HCT116 (cell line): Measurements from ENCODE around the gene FER. TPM values are rescaled to one million over a fixed set of nuclear protein-coding genes. Genes with fewer than 3 reads are reported as not detected.

Experiments used
- ATAC-seq: fragments of 200-7000 bp; cut with Tn5 transposase; 2 replicates; pipeline ENCODE4 v1.9.1; 2020; ENCODE audit warnings: mild to moderate bottlenecking, moderate library complexity
- BruUV-seq: library from RNA; stranded (reverse); fragments of 400-500 nt; replicated peaks from 2 replicates; lab custom pipeline; 2021; lab: Mats Ljungman, UMichigan
- CTCF ChIA-PET: fragments of 300-600 bp; sonication (Branson Sonifier 250); formaldehyde crosslinking; loops from one replicate; lab custom pipeline; 2021; ENCODE audit warnings: antibody characterized with exemption; lab: Charles Lee
- POLR2A ChIA-PET: fragments of 300-600, 350-600 bp; sonication (Branson Sonifier 250); formaldehyde crosslinking; loops from one replicate; lab custom pipeline; 2021; ENCODE audit warnings: antibody characterized with exemption; lab: Charles Lee
- RAD21 ChIA-PET, 2 experiments: fragments of 300-600 bp; sonication (Branson Sonifier 250); formaldehyde crosslinking; loops; one replicate each; lab custom pipeline; 2023; ENCODE audit warnings: low total read pairs in 2 of 2; ENCODE audit not compliant: uncharacterized antibody in 2 of 2, unreplicated experiment in 2 of 2, low non-redundant PET in 1 of 2; lab: Charles Lee
- DNase-seq: peaks from one replicate; pipeline ENCODE4 v3.0.0-alpha.2; 2010; ENCODE audit warnings: low read depth, low spot score
- H2AFZ ChIP-seq: fragments of 200-600 bp; shearing (Covaris generic), sonication (generic); 2 replicates; pipeline ENCODE4 v1.6.1; 2017; ENCODE audit warnings: low read depth, mixed run types, mixed read lengths, antibody characterized with exemption, low read length; ENCODE audit not compliant: poor library complexity, severe bottlenecking
- H3K27ac ChIP-seq: 2 replicates; pipeline ENCODE4 v1.5.1; 2012; ENCODE audit warnings: low read depth, low read length
- H3K27me3 ChIP-seq: fragments of 200-600 bp; sonication (generic); 2 replicates; pipeline ENCODE4 v1.6.1; 2016; ENCODE audit warnings: mixed run types, low read length, mixed read lengths; ENCODE audit not compliant: insufficient read depth
- H3K36me3 ChIP-seq, 2 experiments: fragments of 200-500 bp in 1 of 2; fragments of 200-600 bp in 1 of 2; sonication (Bioruptor generic) in 1 of 2; sonication (generic) in 1 of 2; 2 replicates each; pipeline versions ENCODE4 v1.5.1 to v1.6.1; 2014 to 2016; ENCODE audit warnings: low read length in 2 of 2, inconsistent platforms in 1 of 2, mixed read lengths in 1 of 2, mixed run types in 1 of 2; ENCODE audit not compliant: insufficient read depth in 2 of 2, control insufficient read depth in 1 of 2
- H3K4me1 ChIP-seq, 2 experiments: fragments of 200-600 bp in 1 of 2; sonication (generic) in 1 of 2; 2 replicates each; pipeline versions ENCODE4 v1.5.1 to v1.6.1; 2012 to 2017; ENCODE audit warnings: low read length in 2 of 2, inconsistent platforms in 1 of 2, mild to moderate bottlenecking in 1 of 2, mixed read lengths in 1 of 2, mixed run types in 1 of 2, moderate library complexity in 1 of 2; ENCODE audit not compliant: insufficient read depth in 2 of 2, control insufficient read depth in 1 of 2
- H3K4me2 ChIP-seq: fragments of 200-600 bp; sonication (generic); 2 replicates; pipeline ENCODE4 v1.6.1; 2017; ENCODE audit warnings: mixed run types, low read length, mixed read lengths
- H3K4me3 ChIP-seq, 2 experiments: fragments of 200-600 bp in 1 of 2; sonication (generic) in 1 of 2; replicated peaks in 1 of 2; 2 replicates each; pipeline ENCODE4 v1.5.1; 2011 to 2016; ENCODE audit warnings: low read length in 2 of 2, control low read depth in 1 of 2, low read depth in 1 of 2, mild to moderate bottlenecking in 1 of 2, mixed read lengths in 1 of 2, mixed run types in 1 of 2
- H3K79me2 ChIP-seq: fragments of 200-600 bp; sonication (generic); 2 replicates; pipeline ENCODE4 v1.6.1; 2017; ENCODE audit warnings: mild to moderate bottlenecking, mixed run types, low read length, moderate library complexity, mixed read lengths; ENCODE audit not compliant: insufficient read depth
- H3K9ac ChIP-seq: fragments of 200-600 bp; sonication (generic); 2 replicates; pipeline ENCODE4 v1.6.1; 2016; ENCODE audit warnings: low read length, mixed read lengths
- H3K9me2 ChIP-seq: fragments of 200-600 bp; sonication (generic), shearing (Covaris generic); 2 replicates; pipeline ENCODE4 v1.6.1; 2017; ENCODE audit warnings: mixed run types, mild to moderate bottlenecking, moderate library complexity; ENCODE audit not compliant: insufficient read depth
- H3K9me3 ChIP-seq, 2 experiments: fragments of 200-500 bp in 1 of 2; fragments of 200-600 bp in 1 of 2; sonication (Bioruptor generic) in 1 of 2; sonication (generic) in 1 of 2; 2 replicates each; pipeline ENCODE4 v1.6.1; 2014 to 2017; ENCODE audit warnings: low read length in 2 of 2, mixed read lengths in 2 of 2, inconsistent platforms in 1 of 2, low read depth in 1 of 2, mild to moderate bottlenecking in 1 of 2, mixed run types in 1 of 2, moderate library complexity in 1 of 2; ENCODE audit not compliant: control insufficient read depth in 1 of 2, insufficient read depth in 1 of 2
- H4K20me1 ChIP-seq: fragments of 200-600 bp; sonication (generic), shearing (Covaris generic); 2 replicates; pipeline ENCODE4 v1.6.1; 2017; ENCODE audit warnings: mixed run types, mild to moderate bottlenecking, moderate library complexity; ENCODE audit not compliant: insufficient read depth
- CBX3 ChIP-seq: IDR thresholded peaks from 2 replicates; pipeline ENCODE4 v1.6.1; 2012; ENCODE audit warnings: low read depth
- CEBPB ChIP-seq: IDR thresholded peaks from 2 replicates; pipeline ENCODE4 v1.6.1; 2012; ENCODE audit warnings: low read depth
- ELF1 ChIP-seq: IDR thresholded peaks from 2 replicates; pipeline ENCODE4 v1.6.1; 2012; ENCODE audit warnings: low read depth, borderline replicate concordance
- FOSL1 ChIP-seq: IDR thresholded peaks from 2 replicates; pipeline ENCODE4 v1.6.1; 2012; ENCODE audit warnings: low read depth
- JUND ChIP-seq: IDR thresholded peaks from 2 replicates; pipeline ENCODE4 v1.6.1; 2012
- POLR2AphosphoS5 ChIP-seq: IDR thresholded peaks from 2 replicates; pipeline ENCODE4 v1.6.1; 2011; ENCODE audit warnings: mild to moderate bottlenecking, low read depth, low read length, moderate library complexity
- SIN3A ChIP-seq: IDR thresholded peaks from 2 replicates; pipeline ENCODE4 v1.6.1; 2012; ENCODE audit warnings: low read depth
- SP1 ChIP-seq: IDR thresholded peaks from 2 replicates; pipeline ENCODE4 v1.6.1; 2012; ENCODE audit warnings: low read depth
- SRF ChIP-seq: IDR thresholded peaks from 2 replicates; pipeline ENCODE4 v1.6.1; 2012; ENCODE audit warnings: low read depth
- TCF7L2 ChIP-seq: IDR thresholded peaks from 2 replicates; pipeline ENCODE4 v1.7.0; 2011; ENCODE audit warnings: borderline replicate concordance, inconsistent platforms; ENCODE audit not compliant: insufficient read depth, insufficient read length; ENCODE audit errors: extremely low read depth
- ZNF274 ChIP-seq: fragments of 200-500 bp; sonication (Bioruptor generic); IDR thresholded peaks from 2 replicates; pipeline ENCODE4 v1.6.1; 2014; ENCODE audit warnings: mild to moderate bottlenecking, low read depth, low read length, inconsistent platforms
- intact Hi-C: fragments of 100-400 bp; cut with micrococcal nuclease; formaldehyde crosslinking; loops from 2 replicates; pipeline ENCODE4 v1.10.0; 2022
- total RNA-seq: library from RNA; stranded (reverse); gene quantifications from one replicate; pipeline ENCODE4 v1.2.1, GENCODE V29; 2021; ENCODE audit not compliant: unreplicated experiment
- TF ChIP-seq, protein P1 (sequence below): IDR thresholded peaks from 2 replicates; pipeline ENCODE4 v1.6.1; 2012
- TF ChIP-seq, protein P2 (sequence below): IDR thresholded peaks from 2 replicates; pipeline ENCODE4 v1.6.1; 2012
- TF ChIP-seq, protein P3 (sequence below), 3 experiments: fragments of 200-600 bp in 1 of 3; sonication (generic) in 1 of 3; IDR thresholded peaks in 2 of 3; conservative IDR thresholded peaks in 1 of 3; 2 replicates each; pipeline ENCODE4 v1.5.1; 2012 to 2017; ENCODE audit warnings: low read depth in 2 of 3, low read length in 2 of 3, antibody characterized with exemption in 1 of 3, borderline replicate concordance in 1 of 3, control low read depth in 1 of 3, mild to moderate bottlenecking in 1 of 3, mixed read lengths in 1 of 3, mixed run types in 1 of 3, moderate library complexity in 1 of 3; ENCODE audit not compliant: insufficient read depth in 1 of 3

The FER gene
- total RNA-seq, 1 experiment from 2014 or later, result 32.0 TPM

DNA sequence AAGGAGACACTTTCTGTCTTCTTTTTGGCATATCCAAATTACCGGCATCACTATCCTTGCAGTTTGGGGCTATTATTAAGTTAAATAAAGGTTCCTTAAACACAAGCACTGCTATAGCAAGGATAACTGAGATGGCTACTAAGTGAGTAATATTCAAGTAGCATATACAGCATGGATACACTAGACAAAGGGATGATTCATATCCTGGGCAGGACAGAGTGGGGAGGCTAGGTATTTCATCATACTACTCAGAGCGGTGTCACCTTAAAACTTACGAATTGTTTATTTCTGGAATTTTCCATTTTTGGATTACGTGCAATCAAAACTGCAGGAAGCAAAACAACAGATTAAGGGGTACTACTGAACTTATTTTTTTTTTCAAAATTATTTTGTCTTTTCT lies 54.1 kb downstream of the FER start:
- Histone ChIP-seq H3K4me1 (peaks cover 14 to 26% of the 10 kb centered on the region in 2 experiments), H3K27me3 (no peaks in the 10 kb centered on the region), H3K36me3 (no peaks in the 10 kb centered on the region), H3K4me3 (peak overlapping the region in 1 of 2 experiments; percentile 20; a peak in 1 of 4 replicates), H3K79me2 (no peaks in the 10 kb centered on the region; the same call in 1 of the 2 replicates), H4K20me1 (no peaks in the 10 kb centered on the region), H2AFZ (no peak overlapping the region), H3K27ac (peak overlapping the region; percentile 61), H3K9ac (peak overlapping the region; percentile 38), H3K9me2 (no peaks in the 10 kb centered on the region), H3K4me2 (peak overlapping the region; percentile 69), H3K9me3 (peaks cover 0 to 4% of the 10 kb centered on the region in 2 experiments; a peak in 2 of 4 replicates)
- peak; percentile 98 for ATAC-seq
- CTCF ChIA-PET, result no interaction called here
- peak; percentile 84 for DNase-seq
- POLR2A ChIA-PET, result interaction anchor here (1.0 to 2.8 kb wide), 3 partner anchors 9 to 15 kb away, joined by 3 to 11 read pairs (median 4); no protein-coding TSS in a partner anchor
- RAD21 ChIA-PET, result no interaction called here
- intact Hi-C loops, result no loop called here
- BruUV-seq, result no TSS peak
- TF ChIP-seq, protein P1, sequence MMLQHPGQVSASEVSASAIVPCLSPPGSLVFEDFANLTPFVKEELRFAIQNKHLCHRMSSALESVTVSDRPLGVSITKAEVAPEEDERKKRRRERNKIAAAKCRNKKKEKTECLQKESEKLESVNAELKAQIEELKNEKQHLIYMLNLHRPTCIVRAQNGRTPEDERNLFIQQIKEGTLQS, result peak; percentile 84
- TF ChIP-seq TCF7L2 (no peak), SIN3A (peak; percentile 52; the same call in 1 of the 2 replicates), SRF (0 out of 2 replicates have a peak, but pooled peaks have one; percentile 48), SP1 (peak; percentile 94), ELF1 (no peak), CBX3 (peak; percentile 91), FOSL1 (peak; percentile 93), POLR2AphosphoS5 (peak; percentile 52), JUND (peak; percentile 92), ZNF274 (no peak), CEBPB (peak; percentile 97)
- TF ChIP-seq, protein P2, sequence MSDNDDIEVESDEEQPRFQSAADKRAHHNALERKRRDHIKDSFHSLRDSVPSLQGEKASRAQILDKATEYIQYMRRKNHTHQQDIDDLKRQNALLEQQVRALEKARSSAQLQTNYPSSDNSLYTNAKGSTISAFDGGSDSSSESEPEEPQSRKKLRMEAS, result peak; percentile 59; the same call in 1 of the 2 replicates
- TF ChIP-seq, protein P3, sequence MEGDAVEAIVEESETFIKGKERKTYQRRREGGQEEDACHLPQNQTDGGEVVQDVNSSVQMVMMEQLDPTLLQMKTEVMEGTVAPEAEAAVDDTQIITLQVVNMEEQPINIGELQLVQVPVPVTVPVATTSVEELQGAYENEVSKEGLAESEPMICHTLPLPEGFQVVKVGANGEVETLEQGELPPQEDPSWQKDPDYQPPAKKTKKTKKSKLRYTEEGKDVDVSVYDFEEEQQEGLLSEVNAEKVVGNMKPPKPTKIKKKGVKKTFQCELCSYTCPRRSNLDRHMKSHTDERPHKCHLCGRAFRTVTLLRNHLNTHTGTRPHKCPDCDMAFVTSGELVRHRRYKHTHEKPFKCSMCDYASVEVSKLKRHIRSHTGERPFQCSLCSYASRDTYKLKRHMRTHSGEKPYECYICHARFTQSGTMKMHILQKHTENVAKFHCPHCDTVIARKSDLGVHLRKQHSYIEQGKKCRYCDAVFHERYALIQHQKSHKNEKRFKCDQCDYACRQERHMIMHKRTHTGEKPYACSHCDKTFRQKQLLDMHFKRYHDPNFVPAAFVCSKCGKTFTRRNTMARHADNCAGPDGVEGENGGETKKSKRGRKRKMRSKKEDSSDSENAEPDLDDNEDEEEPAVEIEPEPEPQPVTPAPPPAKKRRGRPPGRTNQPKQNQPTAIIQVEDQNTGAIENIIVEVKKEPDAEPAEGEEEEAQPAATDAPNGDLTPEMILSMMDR (IDR thresholded peaks at IDR 0.05 in 2 of 3, conservative IDR thresholded peaks at IDR 0.05 in 1 of 3; ENCODE audit: borderline replicate concordance in 1 of 3, insufficient read depth in 1 of 3, low read depth in 2 of 3, low read length in 2 of 3), result no peak
